HG02884 (cell line): Measurements from ENCODE around the gene KIRREL3.

ENCODE experiments used
- ATAC-seq: cut with Tn5 transposase; IDR thresholded peaks from one replicate; pipeline ENCODE4 v1.9.1; 2021; ENCODE audit warnings: mild to moderate bottlenecking, moderate library complexity; ENCODE audit not compliant: unreplicated experiment

KIRREL3 gene

GRCh38 chr11:126433989-126434949, 566.3 kb downstream of the KIRREL3 start:
- ATAC-seq = no peak

- ATAC-seq = no peak
Measured at GRCh38 chr11:126433244-126433846, 567.2 kb downstream of the KIRREL3 start.

- no peak for ATAC-seq
Measured at GRCh38 chr11:126432525-126432924, 568.0 kb downstream of the KIRREL3 start.

GRCh38 chr11:126432065-126432461, 568.5 kb downstream of the KIRREL3 start:
- ATAC-seq = no peak

GRCh38 chr11:126431401-126432064, 569.0 kb downstream of the KIRREL3 start:
- no peak for ATAC-seq

GRCh38 chr11:126430581-126431335, 569.8 kb downstream of the KIRREL3 start:
- no peak for ATAC-seq

GRCh38 chr11:126426820-126427749, 573.5 kb downstream of the KIRREL3 start:
- no peak for ATAC-seq

GRCh38 chr11:126426106-126426505, 574.5 kb downstream of the KIRREL3 start:
- ATAC-seq = no peak

GRCh38 chr11:126424471-126425039, 576.0 kb downstream of the KIRREL3 start:
- ATAC-seq = no peak

GRCh38 chr11:126423743-126424142, 576.8 kb downstream of the KIRREL3 start:
- ATAC-seq = no peak

GRCh38 chr11:126423154-126423553, 577.4 kb downstream of the KIRREL3 start:
- ATAC-seq = no peak

GRCh38 chr11:126422446-126422845, 578.1 kb downstream of the KIRREL3 start:
- ATAC-seq = no peak

- no peak for ATAC-seq
Measured at GRCh38 chr11:126421271-126421671, 579.3 kb downstream of the KIRREL3 start.

GRCh38 chr11:126420698-126421256, 579.8 kb downstream of the KIRREL3 start:
- ATAC-seq = no peak

GRCh38 chr11:126419801-126420697, 580.5 kb downstream of the KIRREL3 start:
- peak; percentile 78 for ATAC-seq

- ATAC-seq = no peak
Measured at GRCh38 chr11:126418887-126419286, 581.7 kb downstream of the KIRREL3 start.

GRCh38 chr11:126417091-126417862, 583.3 kb downstream of the KIRREL3 start:
- no peak for ATAC-seq
